Hematopoietic multipotent progenitor cell treated with erythropoietin and hydrocortisone succinate and interleukin-3 and kit ligand, for 8 days (in vitro differentiated cells): Measurements from ENCODE around the gene TMEM63B.
"Not testable (repeated sequence)": the region's sequence is repeated elsewhere in the genome, so short reads cannot be mapped to it uniquely, and the experiment has no call there.

Source experiments
- DNase-seq: peaks from one replicate; pipeline ENCODE4 v3.0.0-alpha.2; 2015

The TMEM63B gene

GRCh38 chr6:44127186-44128019, at the start of gene TMEM63B, which contains the start of gene MRPL14:
Gene TMEM63B (plus strand): TSS chr6:44127554. CDS start chr6:44134585, 7,031 bp downstream.
Gene MRPL14 (minus strand): TSS chr6:44127452. CDS start chr6:44116611, 10,841 bp downstream.
- peak; percentile 84 for DNase-seq

GRCh38 chr6:44078219-44078826, 49.0 kb upstream of the TMEM63B start:
- no peak for DNase-seq

GRCh38 chr6:44078827-44079671, 48.3 kb upstream of the TMEM63B start:
- peak; percentile 86 for DNase-seq

GRCh38 chr6:44079672-44080071, 47.7 kb upstream of the TMEM63B start:
- no peak for DNase-seq

- DNase-seq: no peak
These were observed 46.5 kb upstream of the TMEM63B start for GRCh38 chr6:44080561-44081521.

- no peak for DNase-seq
These were observed 45.6 kb upstream of the TMEM63B start for GRCh38 chr6:44081753-44082152.

GRCh38 chr6:44082872-44083321, 44.5 kb upstream of the TMEM63B start:
- no peak for DNase-seq

GRCh38 chr6:44084231-44085014, 42.9 kb upstream of the TMEM63B start:
- no peak for DNase-seq

- DNase-seq: no peak
These were observed 42.1 kb upstream of the TMEM63B start for GRCh38 chr6:44085219-44085618.

GRCh38 chr6:44086931-44087574, 40.3 kb upstream of the TMEM63B start:
- peak; percentile 25 for DNase-seq

GRCh38 chr6:44087623-44088022, 39.7 kb upstream of the TMEM63B start:
- no peak for DNase-seq

GRCh38 chr6:44088827-44089590, 38.3 kb upstream of the TMEM63B start:
- DNase-seq: no peak

- DNase-seq: no peak
These were observed 36.9 kb upstream of the TMEM63B start for GRCh38 chr6:44090465-44090864.

GRCh38 chr6:44091356-44091755, 36.0 kb upstream of the TMEM63B start:
- DNase-seq: not testable (repeated sequence)

GRCh38 chr6:44091981-44092884, 35.1 kb upstream of the TMEM63B start:
- DNase-seq: no peak

- no peak for DNase-seq
These were observed 34.3 kb upstream of the TMEM63B start for GRCh38 chr6:44093066-44093465.

GRCh38 chr6:44093750-44094402, 33.5 kb upstream of the TMEM63B start:
- no peak for DNase-seq
